Measurements from ENCODE around the gene PGAP2.
A peak's percentile ranks its signal among the peaks of the same experiment; 100 is the strongest.

The PGAP2 gene

DNA sequence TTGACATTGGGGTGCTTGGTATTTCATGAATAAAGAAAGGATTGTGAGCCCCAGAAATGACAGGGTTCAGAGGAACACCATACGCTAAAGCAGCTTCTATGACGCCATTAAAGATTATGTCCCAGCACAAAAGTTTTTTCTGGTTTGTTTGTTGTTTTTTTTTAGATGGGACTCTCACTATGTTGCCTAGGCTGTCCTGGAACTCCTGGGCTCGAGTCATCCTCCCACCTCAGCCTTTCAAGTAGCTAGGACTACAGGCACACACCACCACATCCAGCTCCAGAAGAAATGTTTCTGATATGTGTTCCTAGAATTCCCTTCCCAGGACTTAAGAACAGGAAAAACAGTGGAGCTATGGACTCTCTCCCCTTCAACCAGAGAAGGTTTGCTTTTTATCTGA is 35.0 kb downstream of the PGAP2 start:
- H3K27me3 Mint-ChIP-seq, result no peaks in the 10 kb centered on the region
- no peaks in the 10 kb centered on the region for H3K9me3 Mint-ChIP-seq
- H3K27ac Mint-ChIP-seq, result no peak overlapping the region
- no peak overlapping the region for H3K4me3 Mint-ChIP-seq
- intact Hi-C loops (cut with micrococcal nuclease), result no loop called here
- peaks cover 31% of the 10 kb centered on the region for H3K4me1 Mint-ChIP-seq (ENCODE audit: low read depth)
- H3K36me3 Mint-ChIP-seq (ENCODE audit: low read depth), result peaks cover 24% of the 10 kb centered on the region

DNA sequence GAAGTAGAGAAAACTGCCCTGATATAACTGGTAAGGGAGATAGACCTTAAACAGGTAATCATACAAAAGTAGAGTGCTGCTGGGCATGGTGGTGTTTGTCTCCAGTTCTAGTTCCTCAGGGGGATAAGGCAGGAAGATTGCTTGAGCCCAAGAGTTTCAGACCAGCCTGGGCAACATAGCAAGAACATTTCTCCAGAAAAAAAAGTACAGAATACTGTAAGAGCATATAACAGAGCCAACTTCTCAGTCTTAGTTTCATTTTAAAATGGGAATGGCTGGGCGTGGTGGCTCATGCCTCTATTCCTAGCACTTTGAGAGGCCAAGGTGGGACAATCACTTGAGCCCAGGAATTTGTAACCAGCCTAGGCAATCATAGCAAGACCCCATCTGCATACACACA is 36.9 kb downstream of the PGAP2 start:
- intact Hi-C loops (cut with micrococcal nuclease), result no loop called here
- Mint-ChIP-seq H3K27me3 (no peaks in the 10 kb centered on the region), H3K4me1 (ENCODE audit: low read depth) (peaks cover 18% of the 10 kb centered on the region), H3K9me3 (no peaks in the 10 kb centered on the region), H3K36me3 (ENCODE audit: low read depth) (peaks cover 5% of the 10 kb centered on the region), H3K4me3 (no peak overlapping the region), H3K27ac (no peak overlapping the region)

DNA sequence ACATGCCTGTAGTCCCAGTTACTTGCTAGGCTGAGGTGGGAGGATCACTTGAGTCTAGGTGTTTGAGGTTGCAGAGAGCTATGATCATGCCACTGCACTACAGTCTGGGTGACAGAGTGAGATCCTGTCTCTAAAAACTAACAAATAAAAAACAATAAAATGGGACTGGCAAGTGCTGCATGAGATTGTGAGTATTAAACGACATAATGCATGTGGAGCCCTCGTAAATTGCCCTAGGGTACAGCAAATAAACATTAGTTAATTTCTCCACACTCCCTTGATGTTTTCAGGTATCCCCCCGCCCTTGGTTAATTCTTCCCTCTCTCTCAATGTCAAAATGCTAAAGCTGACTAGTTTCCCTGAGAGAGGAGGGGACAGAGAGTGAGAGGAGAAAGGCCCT is 37.3 kb downstream of the PGAP2 start:
- intact Hi-C loops (cut with micrococcal nuclease), result no loop called here
- H3K27me3 Mint-ChIP-seq, result no peaks in the 10 kb centered on the region
- peaks cover 18% of the 10 kb centered on the region for H3K4me1 Mint-ChIP-seq (ENCODE audit: low read depth)
- H3K36me3 Mint-ChIP-seq (ENCODE audit: low read depth), result peaks cover under 1% of the 10 kb centered on the region
- no peak overlapping the region for H3K4me3 Mint-ChIP-seq
- peak overlapping the region; percentile 71 for H3K27ac Mint-ChIP-seq
- no peaks in the 10 kb centered on the region for H3K9me3 Mint-ChIP-seq

DNA sequence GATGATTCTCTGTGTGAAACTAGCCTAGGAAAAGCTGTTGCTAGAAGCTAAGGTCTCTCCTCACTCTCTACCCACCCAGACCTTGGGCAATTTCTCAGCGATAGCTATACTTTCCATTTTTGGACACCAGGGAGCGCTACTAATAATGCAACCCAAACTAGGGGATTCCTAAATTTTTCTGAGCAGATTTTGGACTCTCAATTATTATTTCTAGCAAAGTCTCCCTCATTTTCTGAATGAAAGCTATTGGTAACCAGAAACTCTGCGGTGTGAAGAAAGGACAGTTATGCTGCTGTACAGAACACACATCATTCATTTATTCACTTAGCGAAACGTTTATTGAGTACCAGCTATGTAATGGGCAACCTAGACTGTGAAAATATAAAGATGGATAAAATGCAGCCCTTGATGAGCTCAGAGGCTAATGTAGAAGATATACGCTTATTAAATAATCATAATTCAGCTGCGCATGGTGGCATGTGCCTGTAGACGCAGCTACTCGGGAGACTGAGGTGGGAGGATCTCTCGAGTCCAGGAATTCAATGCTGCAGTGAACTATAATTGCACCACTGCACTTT is 41.0 kb downstream of the PGAP2 start:
- Mint-ChIP-seq H3K27me3 (no peaks in the 10 kb centered on the region), H3K4me1 (ENCODE audit: low read depth) (peaks cover 30% of the 10 kb centered on the region), H3K4me3 (no peak overlapping the region), H3K36me3 (ENCODE audit: low read depth) (no peaks in the 10 kb centered on the region), H3K9me3 (no peaks in the 10 kb centered on the region), H3K27ac (no peak overlapping the region)
- intact Hi-C loops (cut with micrococcal nuclease), result loop anchor here (1.0 kb wide), 1 partner anchor 223 kb away; no protein-coding TSS in a partner anchor

DNA sequence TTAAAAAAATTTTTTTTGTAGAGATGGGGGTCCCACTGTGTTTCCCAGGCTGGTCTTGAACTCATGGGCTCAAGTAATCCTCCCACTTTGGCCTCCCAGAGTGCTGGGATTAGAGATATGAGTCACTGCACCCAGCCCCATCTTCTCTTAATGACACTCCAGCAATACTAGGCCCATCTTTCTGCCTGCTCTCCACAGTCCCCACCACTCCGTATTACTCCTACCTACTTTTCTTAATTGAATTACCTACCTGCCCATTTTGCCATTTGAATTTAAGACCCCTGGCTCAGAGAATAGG is 45.1 kb downstream of the PGAP2 start:
- Mint-ChIP-seq H3K4me1 (ENCODE audit: low read depth) (peaks cover 49% of the 10 kb centered on the region), H3K9me3 (no peaks in the 10 kb centered on the region), H3K36me3 (ENCODE audit: low read depth) (peaks cover 10% of the 10 kb centered on the region), H3K4me3 (no peak overlapping the region), H3K27ac (peak overlapping the region; percentile 99), H3K27me3 (no peaks in the 10 kb centered on the region)
- intact Hi-C loops (cut with micrococcal nuclease), result loop anchor here (10.0 kb wide), 1 partner anchor 101 kb away; no protein-coding TSS in a partner anchor

DNA sequence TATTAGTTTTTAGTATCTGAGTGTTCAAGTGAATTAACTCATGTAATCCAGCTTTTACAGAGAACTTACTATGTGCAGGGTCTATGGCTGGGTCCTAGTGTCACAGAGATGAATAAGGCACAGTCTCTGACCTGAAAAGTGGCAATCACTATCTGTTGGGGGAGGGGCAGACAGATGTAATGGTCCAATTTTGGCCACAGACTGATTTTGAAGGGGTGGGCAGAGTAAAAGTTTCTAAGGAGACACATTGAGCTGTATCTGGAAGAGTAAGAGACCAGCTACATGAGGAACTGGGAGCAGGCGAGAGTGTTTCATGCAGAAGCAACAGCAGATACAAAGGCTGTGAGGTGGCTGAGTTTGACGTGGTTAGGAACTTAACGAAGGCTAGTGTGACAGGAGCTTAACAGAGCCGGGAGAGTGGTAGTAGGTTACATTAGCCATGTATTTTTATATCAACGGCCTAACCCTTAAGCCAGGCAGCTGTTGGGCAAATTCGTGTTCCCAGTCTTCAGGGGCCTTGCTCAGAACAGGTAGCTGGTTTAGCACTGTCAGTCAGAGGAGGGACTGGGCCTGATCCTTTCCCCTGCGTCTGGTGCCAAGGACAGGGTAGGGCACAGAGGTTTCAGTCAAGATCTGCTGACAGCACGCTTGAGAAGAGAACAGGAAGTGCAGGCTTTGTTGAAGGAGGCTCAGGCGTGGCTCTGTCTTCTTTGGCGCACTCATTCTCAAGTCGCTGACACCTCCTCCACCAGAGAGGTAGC is 45.7 kb downstream of the PGAP2 start:
- peaks cover 53% of the 10 kb centered on the region for H3K4me1 Mint-ChIP-seq (ENCODE audit: low read depth)

DNA sequence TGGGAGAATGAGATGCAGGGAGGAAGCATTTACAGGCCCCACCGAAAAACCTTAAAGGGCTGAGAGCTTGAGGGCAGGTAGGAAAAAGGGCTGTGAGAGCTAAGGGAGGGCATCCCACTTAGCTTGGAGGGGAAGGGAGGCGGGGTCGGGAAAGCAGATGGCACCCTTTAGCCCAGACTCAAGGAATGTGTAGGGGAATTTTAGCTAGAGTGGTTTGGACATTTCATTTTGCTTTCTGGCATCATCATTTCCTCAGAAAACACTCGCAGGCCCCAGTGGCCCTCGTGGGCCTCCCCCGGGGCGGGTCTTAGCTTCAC is 46.3 kb downstream of the PGAP2 start:
- Mint-ChIP-seq H3K36me3 (ENCODE audit: low read depth) (peaks cover 10% of the 10 kb centered on the region), H3K4me3 (peak overlapping the region; percentile 100), H3K27ac (peak overlapping the region; percentile 99), H3K27me3 (no peaks in the 10 kb centered on the region), H3K9me3 (no peaks in the 10 kb centered on the region), H3K4me1 (ENCODE audit: low read depth) (peaks cover 56% of the 10 kb centered on the region)
- intact Hi-C loops (cut with micrococcal nuclease), result loop anchor here (1.0 to 10.0 kb wide), 3 partner anchors 14 to 218 kb away; partner anchors contain the start of gene RHOG

More for the DNA sequence above, 45.7 kb downstream of the PGAP2 start:
- Mint-ChIP-seq H3K27ac (peak overlapping the region; percentile 99), H3K9me3 (no peaks in the 10 kb centered on the region), H3K36me3 (ENCODE audit: low read depth) (peaks cover 10% of the 10 kb centered on the region), H3K27me3 (no peaks in the 10 kb centered on the region), H3K4me3 (peak overlapping the region; percentile 100)
- intact Hi-C loops (cut with micrococcal nuclease), result loop anchor here (1.0 to 10.0 kb wide), 3 partner anchors 13 to 218 kb away; partner anchors contain the start of gene RHOG

DNA sequence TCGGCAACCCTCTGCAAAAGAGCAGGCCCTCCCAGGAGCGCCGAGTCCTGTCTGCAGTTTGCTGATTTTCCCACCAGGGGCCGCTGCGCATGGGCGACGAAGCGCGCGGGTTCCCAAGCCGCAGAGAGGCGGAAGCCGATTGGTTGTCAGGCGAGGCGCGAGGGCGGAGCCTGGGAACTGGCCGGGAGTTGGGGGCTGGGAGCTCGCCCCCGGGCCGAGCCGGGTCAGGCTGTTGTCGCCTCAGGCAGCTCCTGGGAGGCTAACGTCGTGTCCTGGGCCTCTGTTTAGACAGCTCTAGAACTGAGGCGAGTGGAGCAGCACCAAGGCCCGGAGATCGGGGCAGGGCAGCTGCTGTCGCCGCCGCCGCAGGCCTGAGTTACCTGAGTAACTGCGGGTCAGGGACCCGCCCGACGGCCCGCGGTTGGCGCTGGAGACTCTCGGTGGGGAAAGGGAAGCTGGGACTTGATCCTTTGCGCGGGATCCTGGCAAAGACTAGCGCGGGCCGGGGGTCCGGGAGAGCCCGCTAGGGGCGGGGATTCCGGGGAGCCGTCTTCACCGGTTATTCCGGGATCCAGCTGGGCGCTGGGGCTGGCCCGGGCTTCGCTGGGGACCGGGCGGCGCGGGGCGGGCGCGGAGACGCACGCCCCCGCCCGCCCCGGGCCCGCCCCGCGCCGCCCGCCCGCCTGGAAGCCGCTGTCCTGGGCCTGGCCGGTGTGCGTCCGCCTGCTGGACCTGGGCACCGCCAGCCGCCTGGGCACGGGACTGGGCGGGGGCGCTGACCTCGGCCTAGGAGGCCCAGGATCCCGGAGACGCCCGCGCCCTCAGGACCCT is 46.8 kb downstream of the PGAP2 start, which contains the start of gene STIM1:
STIM1 (plus strand) TSS at position 688 of the 831 bp plus-strand sequence. CDS start 607 bp downstream, outside the sequence.
- intact Hi-C loops (cut with micrococcal nuclease), result loop anchor here (1.0 to 10.0 kb wide), 4 partner anchors 14 to 217 kb away; partner anchors contain the start of gene RHOG
- H3K4me3 Mint-ChIP-seq, result peak within 1 kb of the TSS; percentile 100
- H3K27ac Mint-ChIP-seq, result peak within 1 kb of the TSS; percentile 99
- H3K27me3 Mint-ChIP-seq, result no peaks in the 10 kb centered on the region
- H3K36me3 Mint-ChIP-seq (ENCODE audit: low read depth), result peaks cover 10% of the 10 kb centered on the region
- H3K4me1 Mint-ChIP-seq (ENCODE audit: low read depth), result peaks cover 57% of the 10 kb centered on the region
- H3K9me3 Mint-ChIP-seq, result no peaks in the 10 kb centered on the region

DNA sequence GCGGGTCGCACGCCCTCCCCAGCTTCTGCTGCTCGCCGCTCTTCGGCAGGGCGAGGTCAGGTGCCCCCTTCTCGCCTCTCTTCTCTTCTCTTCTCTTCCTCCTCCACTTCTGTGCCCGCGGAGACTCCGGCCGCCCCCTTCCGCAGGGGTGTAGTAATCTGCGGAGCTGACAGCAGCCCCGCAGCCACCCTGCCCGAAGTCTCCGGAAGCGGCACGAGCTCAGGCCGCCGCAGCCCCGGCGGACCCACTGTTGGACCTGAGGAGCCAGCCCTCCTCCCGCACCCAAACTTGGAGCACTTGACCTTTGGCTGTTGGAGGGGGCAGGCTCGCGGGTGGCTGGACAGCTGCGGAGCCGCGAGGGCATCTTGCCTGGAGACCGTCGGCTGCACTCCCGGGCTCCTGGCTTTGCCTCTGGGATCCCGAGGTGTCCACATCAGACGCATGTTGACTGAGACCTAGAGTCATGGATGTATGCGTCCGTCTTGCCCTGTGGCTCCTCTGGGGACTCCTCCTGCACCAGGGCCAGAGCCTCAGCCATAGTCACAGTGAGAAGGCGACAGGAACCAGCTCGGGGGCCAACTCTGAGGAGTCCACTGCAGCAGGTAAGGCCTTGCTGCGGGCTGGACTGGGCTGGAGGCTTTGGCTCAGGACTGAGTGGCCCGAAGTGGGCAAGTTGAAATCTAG is 47.6 kb downstream of the PGAP2 start:
- Mint-ChIP-seq H3K4me3 (peak overlapping the region; percentile 100), H3K9me3 (no peaks in the 10 kb centered on the region), H3K27me3 (no peaks in the 10 kb centered on the region), H3K36me3 (ENCODE audit: low read depth) (peaks cover 14% of the 10 kb centered on the region), H3K27ac (peak overlapping the region; percentile 99), H3K4me1 (ENCODE audit: low read depth) (peaks cover 63% of the 10 kb centered on the region)
- intact Hi-C loops (cut with micrococcal nuclease), result loop anchor here (2.0 to 10.0 kb wide), 3 partner anchors 15 to 99 kb away; partner anchors contain the start of gene RHOG

DNA sequence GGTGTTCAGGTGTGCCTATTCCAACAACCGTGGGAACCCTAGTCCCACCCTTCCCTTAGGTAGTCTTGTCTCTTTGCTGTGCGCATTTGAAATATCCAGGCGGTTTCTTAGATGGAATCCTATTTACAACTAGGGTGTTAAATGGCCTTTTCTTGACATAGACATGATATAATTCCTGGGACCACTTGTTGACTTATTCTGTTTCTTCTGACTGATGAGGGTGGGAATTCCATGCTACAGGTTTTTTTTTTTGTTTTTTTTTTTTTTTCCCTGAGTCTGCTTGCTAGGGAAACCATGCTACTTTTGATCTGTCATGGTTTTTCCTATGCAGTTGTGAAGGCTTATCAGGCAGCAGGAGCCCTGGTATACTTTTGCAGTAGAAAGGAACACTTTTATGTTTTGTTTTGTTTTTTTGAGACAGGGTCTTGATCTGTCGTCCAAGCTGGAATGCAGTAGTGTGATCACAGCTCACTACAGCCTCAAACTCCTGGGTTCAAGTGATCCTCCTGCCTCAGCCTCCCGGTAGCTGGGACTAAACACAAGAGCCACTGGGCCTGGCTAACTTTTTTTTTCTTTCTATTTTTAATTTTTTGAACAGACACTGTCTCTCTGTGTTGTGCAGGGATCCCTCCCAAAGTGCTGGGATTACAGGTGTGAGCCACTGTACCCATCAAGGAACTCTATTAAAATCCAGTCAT is 48.6 kb downstream of the PGAP2 start:
- Mint-ChIP-seq H3K4me1 (ENCODE audit: low read depth) (peaks cover 73% of the 10 kb centered on the region), H3K27me3 (no peaks in the 10 kb centered on the region), H3K9me3 (no peaks in the 10 kb centered on the region), H3K36me3 (ENCODE audit: low read depth) (peaks cover 18% of the 10 kb centered on the region), H3K27ac (peak overlapping the region; percentile 99), H3K4me3 (peak overlapping the region; percentile 100)
- intact Hi-C loops (cut with micrococcal nuclease), result loop anchor here (5.0 to 10.0 kb wide), 2 partner anchors 45 to 98 kb away; no protein-coding TSS in a partner anchor

DNA sequence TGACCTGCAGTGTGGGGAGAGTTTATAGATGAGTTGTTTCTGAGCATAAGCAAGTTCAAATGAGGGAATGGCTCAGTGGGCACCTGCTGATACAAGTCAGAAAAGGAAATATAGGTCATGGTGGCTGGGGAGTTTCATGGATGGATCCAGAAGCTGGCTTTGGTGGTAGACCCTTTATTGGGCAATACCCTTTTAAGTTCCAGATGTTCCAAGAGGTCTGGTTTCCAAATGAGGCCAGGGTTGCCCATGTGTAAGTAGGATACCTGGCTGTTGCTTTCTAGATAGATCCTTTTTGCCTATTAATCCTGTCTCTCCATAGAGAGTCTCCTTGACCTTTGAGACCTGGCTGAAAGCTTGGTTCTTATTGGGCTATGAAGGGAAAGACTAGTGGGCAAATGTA is 49.3 kb downstream of the PGAP2 start:
- no peak overlapping the region for H3K27ac Mint-ChIP-seq
- H3K4me1 Mint-ChIP-seq (ENCODE audit: low read depth), result peaks cover 74% of the 10 kb centered on the region
- H3K36me3 Mint-ChIP-seq (ENCODE audit: low read depth), result peaks cover 18% of the 10 kb centered on the region
- H3K9me3 Mint-ChIP-seq, result no peaks in the 10 kb centered on the region
- H3K27me3 Mint-ChIP-seq, result no peaks in the 10 kb centered on the region
- H3K4me3 Mint-ChIP-seq, result peak overlapping the region; percentile 100
- intact Hi-C loops (cut with micrococcal nuclease), result loop anchor here (5.0 to 10.0 kb wide), 2 partner anchors 45 to 97 kb away; no protein-coding TSS in a partner anchor

DNA sequence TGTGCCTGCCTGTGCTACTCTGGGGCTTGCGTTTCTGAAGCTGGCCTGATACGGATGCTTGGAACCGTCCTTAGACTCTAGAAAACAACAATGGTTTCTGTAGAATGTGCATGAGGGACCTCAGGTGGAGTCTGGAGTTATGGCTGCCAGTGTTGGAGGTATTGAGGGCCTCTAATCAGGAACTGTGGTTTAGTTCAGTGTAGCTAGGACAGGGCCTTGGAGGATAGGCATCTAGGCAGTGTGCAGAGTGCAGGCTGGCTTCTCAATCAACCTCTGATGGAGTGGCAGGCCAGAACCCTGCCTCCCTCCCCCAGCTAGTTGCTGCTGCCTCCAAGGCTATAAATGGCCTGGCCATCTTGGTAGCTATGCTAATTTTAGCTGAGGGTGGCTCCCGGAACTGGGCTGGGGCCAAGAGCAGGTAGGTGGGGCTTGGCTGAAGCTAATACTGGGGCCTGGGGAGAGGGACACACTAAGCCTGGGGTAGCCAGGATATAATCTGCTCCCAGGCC is 51.1 kb downstream of the PGAP2 start:
- Mint-ChIP-seq H3K36me3 (ENCODE audit: low read depth) (peaks cover 18% of the 10 kb centered on the region), H3K4me3 (no peak overlapping the region), H3K27me3 (no peaks in the 10 kb centered on the region), H3K27ac (no peak overlapping the region), H3K4me1 (ENCODE audit: low read depth) (peaks cover 65% of the 10 kb centered on the region), H3K9me3 (no peaks in the 10 kb centered on the region)
- intact Hi-C loops (cut with micrococcal nuclease), result loop anchor here (5.0 to 10.0 kb wide), 2 partner anchors 43 to 95 kb away; no protein-coding TSS in a partner anchor

DNA sequence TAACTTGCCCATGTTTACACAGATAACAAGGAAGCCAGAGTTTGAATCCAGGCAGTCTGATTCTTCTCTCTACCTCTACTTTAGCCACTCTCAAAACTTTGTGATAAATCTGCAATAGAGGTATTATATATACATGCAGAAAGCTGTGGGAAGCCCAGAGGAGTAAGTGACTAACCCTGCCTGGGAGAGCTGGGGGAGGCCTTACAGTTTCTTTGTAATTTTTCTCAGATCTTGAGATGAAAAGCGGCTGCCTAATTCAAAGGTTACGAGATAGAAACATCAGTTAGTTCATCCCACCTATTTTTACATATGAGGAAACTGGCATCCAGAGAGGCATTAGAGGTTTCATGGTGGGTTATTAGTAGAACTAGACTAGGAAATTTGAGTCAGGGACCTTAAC is 52.0 kb downstream of the PGAP2 start:
- no peak overlapping the region for H3K4me3 Mint-ChIP-seq
- intact Hi-C loops (cut with micrococcal nuclease), result no loop called here
- no peaks in the 10 kb centered on the region for H3K27me3 Mint-ChIP-seq
- peaks cover 18% of the 10 kb centered on the region for H3K36me3 Mint-ChIP-seq (ENCODE audit: low read depth)
- H3K9me3 Mint-ChIP-seq, result no peaks in the 10 kb centered on the region
- peak overlapping the region; percentile 35 for H3K27ac Mint-ChIP-seq
- H3K4me1 Mint-ChIP-seq (ENCODE audit: low read depth), result peaks cover 68% of the 10 kb centered on the region

Data from dendritic cell treated with granulocyte-macrophage colony-stimulating factor and Interleukin-4, amounts not matched to agents 40 ng/mL and 50 ng/mL, for 4 days (primary cell).